ENCODE results near the gene EYS.

EYS gene

DNA sequence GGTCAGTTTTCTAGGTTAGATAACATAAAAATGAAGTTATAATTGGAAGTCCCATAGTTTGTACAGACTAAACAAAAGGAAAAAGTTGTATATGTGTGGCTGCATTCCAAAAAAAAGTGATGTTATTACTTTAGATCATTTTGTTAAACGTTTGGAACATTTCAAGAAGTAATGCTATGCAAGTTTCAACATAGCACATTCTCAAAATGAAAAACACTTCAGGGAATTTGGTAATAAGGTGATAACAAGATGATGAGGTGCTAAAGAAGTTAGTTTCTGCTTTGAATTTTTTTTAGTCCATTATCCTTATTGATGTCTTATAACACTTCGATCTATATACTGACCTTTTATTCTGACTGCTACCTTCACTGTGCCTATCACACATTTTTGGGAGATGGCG is 1820.7 kb downstream of the EYS start:
- Histone ChIP-seq H3K9ac (ENCODE audit: low read depth, low read length) (no peak overlapping the region), H3K4me1 (ENCODE audit: control insufficient read depth, insufficient read depth, low read length) (no peaks in the 10 kb centered on the region), H3K27me3 (ENCODE audit: control insufficient read depth, insufficient read depth, low read length) (no peaks in the 10 kb centered on the region), H3K9me3 (replicated peaks; ENCODE audit: low read length) (no peaks in the 10 kb centered on the region), H3K4me2 (ENCODE audit: low read length) (no peak overlapping the region), H3K4me3 (ENCODE audit: low read length) (no peak overlapping the region), H3K36me3 (ENCODE audit: insufficient read depth, low read length) (no peaks in the 10 kb centered on the region)

DNA sequence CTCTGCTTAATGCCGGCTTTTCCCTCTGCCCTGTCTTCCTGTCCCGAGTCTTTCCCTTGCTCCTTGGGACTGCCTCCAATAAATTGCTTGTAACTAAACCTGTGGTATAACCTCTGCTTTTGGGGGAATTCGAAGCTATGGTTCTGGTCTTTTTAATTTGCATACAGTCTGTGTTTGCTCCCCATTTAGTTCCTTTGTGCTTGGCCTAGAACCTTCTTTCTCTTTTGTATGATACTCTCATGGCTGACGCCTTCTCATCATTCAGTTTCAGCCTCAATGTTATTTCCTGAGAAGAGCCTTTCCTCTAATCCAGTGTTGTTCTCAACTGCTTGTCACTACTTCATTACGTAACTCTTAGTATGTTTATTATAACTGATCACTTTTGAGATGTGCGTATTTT is 1823.4 kb downstream of the EYS start:
- Histone ChIP-seq H3K4me3 (ENCODE audit: low read length) (no peak overlapping the region), H3K27me3 (ENCODE audit: control insufficient read depth, insufficient read depth, low read length) (no peaks in the 10 kb centered on the region), H3K9me3 (replicated peaks; ENCODE audit: low read length) (no peaks in the 10 kb centered on the region), H3K4me2 (ENCODE audit: low read length) (no peak overlapping the region), H3K36me3 (ENCODE audit: insufficient read depth, low read length) (no peaks in the 10 kb centered on the region), H3K4me1 (ENCODE audit: control insufficient read depth, insufficient read depth, low read length) (no peaks in the 10 kb centered on the region), H3K9ac (ENCODE audit: low read depth, low read length) (no peak overlapping the region)

DNA sequence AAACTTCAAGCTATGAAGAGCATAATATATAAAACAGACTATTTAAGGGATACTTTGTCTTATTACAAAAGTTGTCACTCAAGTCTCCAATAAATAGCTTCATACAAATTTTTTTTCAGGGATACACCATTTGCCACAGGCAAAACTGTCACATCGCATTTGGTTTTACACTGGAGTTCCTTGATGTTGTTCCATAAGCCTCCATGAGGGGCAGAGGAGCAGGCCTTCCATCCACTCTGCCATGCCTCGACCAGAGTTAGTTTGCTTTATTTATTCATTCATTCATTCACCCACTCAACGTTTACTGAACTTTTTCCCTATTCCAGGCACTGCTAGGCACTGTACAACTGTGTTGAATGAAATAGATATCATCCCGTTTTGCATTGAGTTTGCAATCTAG is 1824.8 kb downstream of the EYS start:
- Histone ChIP-seq H3K27me3 (ENCODE audit: control insufficient read depth, insufficient read depth, low read length) (no peaks in the 10 kb centered on the region), H3K4me1 (ENCODE audit: control insufficient read depth, insufficient read depth, low read length) (no peaks in the 10 kb centered on the region), H3K4me2 (ENCODE audit: low read length) (no peak overlapping the region), H3K9ac (ENCODE audit: low read depth, low read length) (no peak overlapping the region), H3K36me3 (ENCODE audit: insufficient read depth, low read length) (no peaks in the 10 kb centered on the region), H3K9me3 (replicated peaks; ENCODE audit: low read length) (no peaks in the 10 kb centered on the region), H3K4me3 (ENCODE audit: low read length) (no peak overlapping the region)

DNA sequence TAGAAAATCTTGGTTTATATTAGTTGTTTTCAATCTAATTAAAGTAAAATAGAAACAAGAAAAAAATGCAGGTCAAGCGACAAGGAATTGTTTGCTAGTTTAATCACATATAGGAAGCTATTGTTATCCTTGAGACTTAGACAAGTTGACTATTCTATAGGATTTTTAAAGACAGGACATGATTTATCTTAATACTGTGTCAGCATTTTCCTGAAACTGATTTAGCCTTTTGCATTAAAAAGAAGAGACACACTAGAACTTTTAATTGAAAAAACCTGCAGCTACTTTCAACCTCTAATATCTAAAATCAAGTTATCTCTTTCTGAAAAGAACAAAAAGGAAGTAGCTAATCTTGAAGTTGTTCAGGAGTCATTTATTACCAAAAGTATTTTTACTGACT is 1825.2 kb downstream of the EYS start:
- Histone ChIP-seq H3K27me3 (ENCODE audit: control insufficient read depth, insufficient read depth, low read length) (no peaks in the 10 kb centered on the region), H3K4me3 (ENCODE audit: low read length) (no peak overlapping the region), H3K4me2 (ENCODE audit: low read length) (no peak overlapping the region), H3K36me3 (ENCODE audit: insufficient read depth, low read length) (no peaks in the 10 kb centered on the region), H3K4me1 (ENCODE audit: control insufficient read depth, insufficient read depth, low read length) (no peaks in the 10 kb centered on the region), H3K9ac (ENCODE audit: low read depth, low read length) (no peak overlapping the region), H3K9me3 (replicated peaks; ENCODE audit: low read length) (no peaks in the 10 kb centered on the region)

DNA sequence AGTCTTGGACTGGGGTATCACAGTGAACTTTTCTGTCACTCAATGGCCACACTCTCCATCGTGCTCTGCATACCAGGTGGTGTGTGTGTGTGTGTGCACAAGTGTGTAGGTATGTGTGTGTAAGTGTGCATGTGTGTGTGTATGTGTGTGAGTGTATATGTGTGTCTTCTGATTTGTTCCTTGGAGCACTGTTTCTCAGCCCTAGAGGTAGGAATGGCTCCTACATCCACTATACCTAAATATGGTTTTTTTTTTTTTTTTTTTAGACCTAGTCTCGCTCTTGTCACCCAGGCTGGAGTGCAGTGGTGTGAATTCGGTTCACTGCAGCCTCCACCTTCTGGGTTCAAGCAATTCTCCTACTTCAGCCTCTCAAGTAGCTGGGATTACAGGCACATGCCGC is 1834.8 kb downstream of the EYS start:
- Histone ChIP-seq H3K9me3 (replicated peaks; ENCODE audit: low read length) (no peaks in the 10 kb centered on the region), H3K4me1 (ENCODE audit: control insufficient read depth, insufficient read depth, low read length) (no peaks in the 10 kb centered on the region), H3K4me2 (ENCODE audit: low read length) (no peak overlapping the region), H3K36me3 (ENCODE audit: insufficient read depth, low read length) (no peaks in the 10 kb centered on the region), H3K9ac (ENCODE audit: low read depth, low read length) (no peak overlapping the region), H3K27me3 (ENCODE audit: control insufficient read depth, insufficient read depth, low read length) (peaks cover 3% of the 10 kb centered on the region), H3K4me3 (ENCODE audit: low read length) (no peak overlapping the region)

DNA sequence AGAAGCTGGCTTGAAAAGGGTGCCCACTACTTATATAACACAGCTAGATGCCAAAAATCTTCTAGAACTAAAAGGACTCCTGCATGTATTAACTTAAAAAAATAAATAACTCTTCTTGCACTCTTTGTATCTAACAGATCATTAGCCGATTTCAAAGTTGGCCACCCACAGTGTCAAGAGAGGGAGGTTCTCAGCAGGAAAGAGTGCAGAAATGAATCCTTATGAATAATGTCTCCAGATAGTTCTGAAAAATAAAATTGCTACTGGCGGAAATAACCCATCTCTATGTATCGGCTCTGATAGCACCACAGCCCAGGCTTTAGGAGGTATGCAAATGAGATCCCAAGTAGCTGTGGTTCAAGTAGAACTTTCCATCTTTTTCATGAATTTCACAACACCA is 1838.7 kb downstream of the EYS start:
- Histone ChIP-seq H3K4me3 (ENCODE audit: low read length) (no peak overlapping the region), H3K4me1 (ENCODE audit: control insufficient read depth, insufficient read depth, low read length) (peaks cover under 1% of the 10 kb centered on the region), H3K36me3 (ENCODE audit: insufficient read depth, low read length) (no peaks in the 10 kb centered on the region), H3K27me3 (ENCODE audit: control insufficient read depth, insufficient read depth, low read length) (peaks cover 3% of the 10 kb centered on the region), H3K9ac (ENCODE audit: low read depth, low read length) (no peak overlapping the region), H3K9me3 (replicated peaks; ENCODE audit: low read length) (no peaks in the 10 kb centered on the region), H3K4me2 (ENCODE audit: low read length) (no peak overlapping the region)

DNA sequence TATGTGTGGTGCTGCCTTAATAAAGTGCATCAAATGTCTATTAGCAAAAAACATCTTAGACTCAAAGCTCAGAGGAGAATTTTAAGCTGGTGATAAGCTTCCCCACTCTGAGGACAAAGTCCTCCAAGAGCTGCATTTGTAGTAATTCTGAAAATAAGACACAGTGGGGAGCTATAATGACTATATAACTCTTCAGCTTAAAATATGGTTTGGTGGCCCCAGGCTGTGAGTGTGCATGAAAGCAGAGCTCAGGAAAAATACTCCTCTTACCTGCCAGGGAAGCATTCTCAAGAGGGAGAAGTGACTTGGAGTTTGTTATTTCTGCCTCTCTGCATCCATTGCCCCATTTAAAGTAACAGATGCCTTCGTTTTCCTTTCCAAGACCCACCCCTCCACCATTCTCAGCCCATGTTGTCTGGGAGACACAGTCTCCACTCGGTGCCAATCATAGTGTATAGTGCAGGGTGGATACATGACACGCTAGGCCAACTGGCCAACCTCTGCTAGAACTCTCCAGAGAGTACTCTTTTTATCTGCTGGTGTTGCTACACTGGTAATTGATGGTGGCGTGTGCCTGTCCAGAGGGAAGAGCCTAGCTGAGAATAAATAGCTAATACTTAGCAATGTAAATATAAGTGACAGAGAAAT is 1842.2 kb downstream of the EYS start:
- Histone ChIP-seq H3K9me3 (replicated peaks; ENCODE audit: low read length) (no peaks in the 10 kb centered on the region), H3K4me1 (ENCODE audit: control insufficient read depth, insufficient read depth, low read length) (peaks cover 16% of the 10 kb centered on the region), H3K4me3 (ENCODE audit: low read length) (no peak overlapping the region), H3K36me3 (ENCODE audit: insufficient read depth, low read length) (no peaks in the 10 kb centered on the region), H3K4me2 (ENCODE audit: low read length) (no peak overlapping the region), H3K27me3 (ENCODE audit: control insufficient read depth, insufficient read depth, low read length) (peaks cover 3% of the 10 kb centered on the region), H3K9ac (ENCODE audit: low read depth, low read length) (no peak overlapping the region)

DNA sequence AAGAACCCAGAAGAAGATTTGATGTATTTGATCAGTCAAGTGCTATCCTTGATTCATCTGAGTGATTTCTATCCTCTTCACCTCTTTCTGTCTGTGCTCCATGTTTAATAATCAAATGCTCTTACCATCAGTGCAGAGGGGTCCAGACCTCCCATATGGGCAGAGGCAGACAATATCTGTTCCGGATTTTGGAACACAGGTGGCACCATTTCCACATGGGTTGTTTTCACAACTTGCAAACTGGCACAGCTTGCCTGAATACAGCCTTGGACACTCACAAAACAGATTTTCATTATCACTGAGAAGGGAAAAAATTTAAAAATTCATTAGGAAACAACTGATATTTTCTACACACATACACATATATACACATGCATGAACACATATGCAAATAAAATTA is 1843.0 kb downstream of the EYS start:
- Histone ChIP-seq H3K9me3 (replicated peaks; ENCODE audit: low read length) (no peaks in the 10 kb centered on the region), H3K9ac (ENCODE audit: low read depth, low read length) (no peak overlapping the region), H3K27me3 (ENCODE audit: control insufficient read depth, insufficient read depth, low read length) (peaks cover 3% of the 10 kb centered on the region), H3K36me3 (ENCODE audit: insufficient read depth, low read length) (no peaks in the 10 kb centered on the region), H3K4me2 (ENCODE audit: low read length) (no peak overlapping the region), H3K4me3 (ENCODE audit: low read length) (no peak overlapping the region), H3K4me1 (ENCODE audit: control insufficient read depth, insufficient read depth, low read length) (peaks cover 16% of the 10 kb centered on the region)

DNA sequence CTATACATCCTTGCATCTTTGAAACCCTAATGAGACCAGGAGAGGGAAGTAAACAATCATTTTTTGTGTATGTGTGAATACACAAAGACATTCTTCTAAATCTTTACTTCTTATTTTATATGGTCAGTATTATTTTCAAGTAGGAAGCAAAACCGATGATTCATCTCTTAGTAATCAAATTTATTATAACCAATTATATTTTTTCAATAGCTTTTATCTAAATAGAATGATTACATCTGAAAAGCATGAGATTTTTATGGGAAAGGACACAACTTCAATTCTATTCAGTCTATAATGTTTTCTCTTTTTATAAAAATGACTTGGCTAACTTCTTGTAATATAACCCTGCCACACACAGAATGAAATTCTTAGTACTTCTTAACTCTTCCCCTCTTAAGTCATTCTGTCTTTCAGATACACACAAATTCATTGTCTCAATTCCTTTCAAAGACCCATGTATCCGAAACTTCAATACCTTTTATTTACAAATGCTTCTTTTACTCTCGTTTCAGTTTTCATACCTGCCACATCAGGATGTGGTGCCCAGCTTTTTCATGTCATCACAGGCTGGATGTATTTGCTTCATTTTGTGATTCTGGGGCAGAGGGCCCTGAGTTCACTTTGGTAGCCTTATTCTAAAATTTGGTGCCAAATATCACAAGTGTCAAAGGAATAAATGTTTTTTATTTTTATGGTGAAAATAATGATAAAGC is 1844.4 kb downstream of the EYS start:
- Histone ChIP-seq H3K4me3 (ENCODE audit: low read length) (no peak overlapping the region), H3K9ac (ENCODE audit: low read depth, low read length) (peak overlapping the region; percentile 30), H3K36me3 (ENCODE audit: insufficient read depth, low read length) (no peaks in the 10 kb centered on the region), H3K4me1 (ENCODE audit: control insufficient read depth, insufficient read depth, low read length) (peaks cover 16% of the 10 kb centered on the region), H3K9me3 (replicated peaks; ENCODE audit: low read length) (no peaks in the 10 kb centered on the region), H3K4me2 (ENCODE audit: low read length) (peak overlapping the region; percentile 8), H3K27me3 (ENCODE audit: control insufficient read depth, insufficient read depth, low read length) (no peaks in the 10 kb centered on the region)

DNA sequence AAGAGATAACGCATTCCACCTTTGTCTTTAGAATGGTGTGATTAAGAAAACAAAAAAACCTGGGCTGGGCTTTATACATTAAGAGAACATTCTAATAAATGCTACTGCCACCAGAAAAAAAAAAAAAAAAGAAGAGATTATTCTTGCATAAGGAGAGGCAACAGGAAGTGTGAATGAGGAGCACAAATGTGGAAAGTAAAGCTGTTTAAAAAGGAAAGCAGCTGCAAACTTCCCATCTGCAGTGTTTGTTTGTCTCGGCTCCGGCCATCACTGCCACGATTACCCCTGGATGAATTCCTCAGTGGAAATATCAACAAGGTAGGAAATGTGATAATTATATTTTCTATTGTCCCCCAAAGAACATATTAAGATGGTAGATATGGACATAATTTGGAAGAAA is 1847.5 kb downstream of the EYS start:
- no peaks in the 10 kb centered on the region for H3K36me3 ChIP-seq (ENCODE audit: insufficient read depth, low read length)
- peaks cover 16% of the 10 kb centered on the region for H3K4me1 ChIP-seq (ENCODE audit: control insufficient read depth, insufficient read depth, low read length)
- no peak overlapping the region for H3K9ac ChIP-seq (ENCODE audit: low read depth, low read length)
- no peaks in the 10 kb centered on the region for H3K9me3 ChIP-seq (replicated peaks; ENCODE audit: low read length)
- H3K4me3 ChIP-seq (ENCODE audit: low read length) = no peak overlapping the region
- no peaks in the 10 kb centered on the region for H3K27me3 ChIP-seq (ENCODE audit: control insufficient read depth, insufficient read depth, low read length)
- no peak overlapping the region for H3K4me2 ChIP-seq (ENCODE audit: low read length)

DNA sequence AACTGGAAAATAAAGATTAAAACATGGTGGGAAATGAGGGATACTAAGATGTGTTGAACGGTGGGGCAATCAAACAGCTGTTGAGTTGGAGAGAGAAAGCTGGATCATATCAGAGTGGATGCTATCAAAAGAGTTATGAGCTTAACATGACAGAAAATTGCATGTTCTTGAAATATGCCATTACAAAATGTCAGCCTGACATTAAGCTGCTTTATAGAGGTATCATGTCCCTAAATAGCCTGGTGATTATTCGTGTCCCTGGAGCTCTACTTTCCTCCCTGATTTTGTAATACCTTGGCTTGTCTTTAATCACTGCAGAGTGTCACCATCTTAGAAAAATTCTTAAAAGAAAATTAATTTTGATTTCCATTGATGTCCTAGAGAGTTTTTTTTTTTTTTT is 1848.3 kb downstream of the EYS start:
- Histone ChIP-seq H3K4me1 (ENCODE audit: control insufficient read depth, insufficient read depth, low read length) (peaks cover 16% of the 10 kb centered on the region), H3K4me2 (ENCODE audit: low read length) (no peak overlapping the region)

DNA sequence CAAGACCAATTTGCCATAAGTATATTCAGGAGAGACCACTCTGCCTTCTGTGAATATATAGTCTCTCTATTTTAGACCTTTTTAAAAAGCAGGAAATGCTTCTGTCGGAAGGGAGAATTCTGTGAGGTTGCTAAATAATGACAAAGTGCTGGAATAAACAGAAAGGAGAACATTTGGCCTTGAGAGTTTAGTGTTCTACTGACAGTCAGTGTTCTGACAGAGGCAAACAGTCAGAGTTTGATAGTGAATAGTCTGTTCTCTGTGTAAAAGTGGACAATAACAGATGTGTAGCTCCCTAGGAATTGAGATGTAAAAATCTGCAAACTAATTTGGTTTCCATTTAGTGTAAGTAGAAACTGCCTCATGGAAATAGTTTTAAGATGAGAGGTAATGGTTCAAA is 1850.8 kb downstream of the EYS start:
- Histone ChIP-seq H3K4me1 (ENCODE audit: control insufficient read depth, insufficient read depth, low read length) (no peaks in the 10 kb centered on the region), H3K4me2 (ENCODE audit: low read length) (no peak overlapping the region), H3K36me3 (ENCODE audit: insufficient read depth, low read length) (no peaks in the 10 kb centered on the region), H3K27me3 (ENCODE audit: control insufficient read depth, insufficient read depth, low read length) (no peaks in the 10 kb centered on the region), H3K4me3 (ENCODE audit: low read length) (no peak overlapping the region), H3K9me3 (replicated peaks; ENCODE audit: low read length) (no peaks in the 10 kb centered on the region), H3K9ac (ENCODE audit: low read depth, low read length) (no peak overlapping the region)

More for the DNA sequence above, 1848.3 kb downstream of the EYS start:
- H3K9ac ChIP-seq (ENCODE audit: low read depth, low read length) = no peak overlapping the region
- H3K4me3 ChIP-seq (ENCODE audit: low read length) = no peak overlapping the region
- H3K36me3 ChIP-seq (ENCODE audit: insufficient read depth, low read length) = no peaks in the 10 kb centered on the region
- no peaks in the 10 kb centered on the region for H3K9me3 ChIP-seq (replicated peaks; ENCODE audit: low read length)
- no peaks in the 10 kb centered on the region for H3K27me3 ChIP-seq (ENCODE audit: control insufficient read depth, insufficient read depth, low read length)

Measured in skeletal muscle satellite cell (primary cell).